Vagina (tissue), 2 donors: ENCODE measurements around the gene SPOCK2. TPM values are rescaled to one million over a fixed set of nuclear protein-coding genes. Genes with fewer than 3 reads are reported as not detected.
"Not testable (repeated sequence)": the region's sequence is repeated elsewhere in the genome, so short reads cannot be mapped to it uniquely, and the experiment has no call there.

Experiments
- DNase-seq, 2 donors: peaks; one replicate each; pipeline ENCODE4 v3.0.0-alpha.2; 2017; ENCODE audit errors: extremely low spot score in 2 of 2
- H3K27ac ChIP-seq: fragments of 200-600 bp; sonication (generic); one replicate; pipeline ENCODE4 v1.5.1; 2019
- H3K27me3 ChIP-seq: fragments of 200-600 bp; sonication (generic); one replicate; pipeline ENCODE4 v1.5.1; 2019
- H3K36me3 ChIP-seq, 2 donors: fragments of 200-600 bp; sonication (generic); one replicate each; pipeline ENCODE4 v1.5.1; 2017 to 2019
- H3K4me1 ChIP-seq: fragments of 200-600 bp; sonication (generic); one replicate; pipeline ENCODE4 v1.5.1; 2019
- H3K4me3 ChIP-seq, 2 donors: fragments of 200-600 bp; sonication (generic); 1 replicate in 1 of 2; 2 replicates in 1 of 2; pipeline ENCODE4 v1.5.1; 2016 to 2019
- H3K9me3 ChIP-seq: fragments of 200-600 bp; sonication (generic); one replicate; pipeline ENCODE4 v1.5.1; 2019
- POLR2A ChIP-seq, 2 donors: fragments of 450-650 bp; IDR thresholded peaks; one replicate each; pipeline ENCODE4 v1.6.1; 2017; ENCODE audit warnings: antibody characterized with exemption in 2 of 2, mild to moderate bottlenecking in 2 of 2, moderate library complexity in 2 of 2
- POLR2AphosphoS5 ChIP-seq, 2 donors: sonication (generic); formaldehyde crosslinking; IDR thresholded peaks; one replicate each; pipeline ENCODE4 v1.9.0; 2017; ENCODE audit warnings: antibody characterized with exemption in 2 of 2, mild to moderate bottlenecking in 2 of 2, low read depth in 1 of 2; ENCODE audit not compliant: insufficient read depth in 1 of 2
- intact Hi-C: fragments of 100-400 bp; cut with DNase I; formaldehyde crosslinking; loops from one replicate; pipeline ENCODE4 v1.15.1; 2023
- total RNA-seq: library from RNA; depleted of rRNA; stranded (reverse); fragments of >200 nt; gene quantifications from one replicate; pipeline ENCODE4 v1.2.3, GENCODE V29; 2016
- TF ChIP-seq, protein P1 (sequence below), 3 experiments: fragments of 450-650 bp in 2 of 3; fragments of 200-600 bp in 1 of 3; sonication (generic) in 1 of 3; IDR thresholded peaks; one replicate each; pipeline ENCODE4 v1.5.1; 2017 to 2019; ENCODE audit warnings: antibody characterized with exemption in 3 of 3, mild to moderate bottlenecking in 2 of 3, moderate library complexity in 2 of 3

Gene SPOCK2
- total RNA-seq, 1 donor from 2014 or later = 46.9 TPM

DNA sequence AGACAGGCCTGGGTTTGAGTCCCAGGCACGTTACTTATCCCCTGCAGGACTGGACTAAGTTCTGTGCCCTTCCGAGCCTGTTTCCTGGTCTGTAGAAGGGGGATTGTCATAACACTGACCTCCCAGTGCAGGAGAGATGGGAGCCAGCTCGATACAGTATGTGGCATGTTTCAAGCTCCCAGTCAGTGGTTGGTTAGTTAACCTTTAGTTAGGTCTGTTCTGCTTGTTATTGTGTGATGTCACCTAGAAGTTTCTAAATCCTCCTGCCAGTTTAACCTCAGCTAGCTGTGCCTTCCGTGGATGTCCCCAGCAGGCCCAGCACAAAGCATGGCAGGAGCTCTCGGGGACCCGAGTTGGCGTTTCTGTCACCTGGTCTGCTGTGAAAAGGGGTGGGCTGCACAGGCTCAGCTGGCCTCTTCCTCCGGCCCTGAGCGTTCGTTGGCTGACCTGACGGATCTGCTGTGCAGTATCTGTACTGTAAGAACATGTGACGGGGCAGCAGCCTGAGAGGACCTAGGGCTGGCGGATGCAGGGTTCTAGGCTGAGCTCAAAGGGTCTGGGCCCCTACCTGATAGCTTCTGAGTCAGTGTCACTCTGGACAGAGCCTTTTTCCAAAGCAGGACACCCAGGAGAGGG lies 53.0 kb downstream of the SPOCK2 start:
- H3K4me3 ChIP-seq = no peak overlapping the region
- no peaks in the 10 kb centered on the region for H3K4me1 ChIP-seq
- intact Hi-C loops = no loop called here
- TF ChIP-seq, protein P1, sequence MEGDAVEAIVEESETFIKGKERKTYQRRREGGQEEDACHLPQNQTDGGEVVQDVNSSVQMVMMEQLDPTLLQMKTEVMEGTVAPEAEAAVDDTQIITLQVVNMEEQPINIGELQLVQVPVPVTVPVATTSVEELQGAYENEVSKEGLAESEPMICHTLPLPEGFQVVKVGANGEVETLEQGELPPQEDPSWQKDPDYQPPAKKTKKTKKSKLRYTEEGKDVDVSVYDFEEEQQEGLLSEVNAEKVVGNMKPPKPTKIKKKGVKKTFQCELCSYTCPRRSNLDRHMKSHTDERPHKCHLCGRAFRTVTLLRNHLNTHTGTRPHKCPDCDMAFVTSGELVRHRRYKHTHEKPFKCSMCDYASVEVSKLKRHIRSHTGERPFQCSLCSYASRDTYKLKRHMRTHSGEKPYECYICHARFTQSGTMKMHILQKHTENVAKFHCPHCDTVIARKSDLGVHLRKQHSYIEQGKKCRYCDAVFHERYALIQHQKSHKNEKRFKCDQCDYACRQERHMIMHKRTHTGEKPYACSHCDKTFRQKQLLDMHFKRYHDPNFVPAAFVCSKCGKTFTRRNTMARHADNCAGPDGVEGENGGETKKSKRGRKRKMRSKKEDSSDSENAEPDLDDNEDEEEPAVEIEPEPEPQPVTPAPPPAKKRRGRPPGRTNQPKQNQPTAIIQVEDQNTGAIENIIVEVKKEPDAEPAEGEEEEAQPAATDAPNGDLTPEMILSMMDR (IDR thresholded peaks at IDR 0.05) = no peak
- TF ChIP-seq POLR2A (IDR thresholded peaks at IDR 0.05) (no peak), POLR2AphosphoS5 (IDR thresholded peaks at IDR 0.05; ENCODE audit: insufficient read depth in 1 of 2, low read depth in 1 of 2) (no peak)
- H3K27ac ChIP-seq = no peak overlapping the region
- no peaks in the 10 kb centered on the region for H3K36me3 ChIP-seq
- no peak for DNase-seq
- no peaks in the 10 kb centered on the region for H3K9me3 ChIP-seq
- H3K27me3 ChIP-seq = no peaks in the 10 kb centered on the region

DNA sequence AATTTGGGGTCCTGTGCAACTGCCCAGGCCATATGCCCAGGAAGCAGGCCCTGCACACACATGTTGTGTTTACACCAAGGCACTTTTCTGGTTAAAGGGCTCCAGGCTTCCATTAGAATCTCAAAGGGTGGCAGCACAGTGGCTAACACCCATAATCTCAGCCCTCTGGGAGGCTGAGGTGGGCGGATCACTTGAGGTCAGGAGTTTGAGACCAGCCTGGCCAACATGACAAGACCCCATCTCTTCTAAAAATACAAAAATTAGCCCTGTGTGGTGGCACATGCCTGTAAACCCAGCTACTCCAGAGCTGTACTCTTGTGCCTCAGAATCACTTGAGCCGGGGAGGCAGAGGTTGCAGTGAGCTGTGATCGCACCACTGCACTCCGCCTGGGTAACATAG lies 53.6 kb downstream of the SPOCK2 start:
- intact Hi-C loops = no loop called here
- H3K36me3 ChIP-seq = no peaks in the 10 kb centered on the region

DNA sequence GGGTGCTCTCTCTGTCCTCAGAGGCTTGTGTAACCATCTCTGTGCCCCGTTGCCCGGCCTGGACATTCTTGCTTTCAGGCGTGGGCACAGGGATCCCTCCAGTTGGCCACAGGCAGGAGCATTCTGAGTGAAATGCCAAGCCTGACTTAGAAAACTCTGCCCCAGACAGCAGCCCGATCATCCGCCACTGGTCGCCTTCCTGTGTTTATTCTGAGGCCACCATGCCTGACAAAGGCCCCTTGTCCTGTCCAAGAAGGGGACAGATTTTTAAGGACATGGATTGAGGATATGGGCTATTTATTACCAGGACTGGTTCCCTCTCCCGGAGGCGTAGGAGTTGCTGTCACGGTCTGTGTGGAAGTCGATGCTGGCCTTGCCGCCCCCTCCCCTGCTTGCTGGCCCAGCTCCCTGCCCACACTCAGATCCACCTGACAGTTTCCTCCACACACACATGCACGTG lies 54.3 kb downstream of the SPOCK2 start:
- intact Hi-C loops = no loop called here

More for the DNA sequence above, 53.6 kb downstream of the SPOCK2 start:
- Histone ChIP-seq H3K27ac (no peak overlapping the region), H3K4me1 (no peaks in the 10 kb centered on the region), H3K9me3 (no peaks in the 10 kb centered on the region), H3K4me3 (no peak overlapping the region), H3K27me3 (no peaks in the 10 kb centered on the region)
- DNase-seq = no peak
- TF ChIP-seq, protein P1 (IDR thresholded peaks at IDR 0.05) = no peak
- TF ChIP-seq POLR2A (IDR thresholded peaks at IDR 0.05) (no peak), POLR2AphosphoS5 (IDR thresholded peaks at IDR 0.05; ENCODE audit: insufficient read depth in 1 of 2, low read depth in 1 of 2) (no peak)

DNA sequence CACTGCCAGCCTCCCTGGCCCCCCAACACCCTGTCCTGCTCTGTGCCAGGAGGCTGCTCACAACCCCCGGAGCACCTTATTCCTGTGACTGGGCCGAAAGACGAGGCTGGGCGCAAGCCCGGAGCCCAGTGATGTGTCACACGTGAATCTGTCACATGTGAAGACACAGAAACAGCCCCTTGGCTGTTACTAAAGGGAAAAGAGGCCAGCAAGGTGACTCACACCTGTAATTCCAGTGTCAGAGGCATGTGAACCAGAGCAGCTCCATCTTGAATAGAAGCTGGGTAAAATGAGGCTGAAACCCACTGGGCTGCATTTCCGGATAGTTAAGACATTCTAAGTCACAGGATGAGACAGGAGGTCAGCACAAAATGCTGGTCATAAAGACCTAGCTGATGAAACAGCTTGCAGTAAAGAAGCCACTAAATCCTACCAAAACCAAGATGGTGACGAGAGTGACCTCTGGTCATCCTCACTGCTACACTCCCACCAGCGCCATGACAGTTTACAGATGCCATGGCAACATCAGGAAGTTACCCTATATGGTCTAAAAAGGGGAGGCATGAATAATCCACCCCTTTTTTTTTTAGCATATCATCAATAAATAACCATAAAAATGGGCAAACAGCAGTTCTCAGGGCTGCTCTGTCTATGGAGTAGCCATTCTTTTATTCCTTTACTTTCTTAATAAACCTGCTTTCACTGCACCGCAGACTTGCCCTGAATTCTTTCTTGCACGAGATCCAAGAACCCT lies 55.8 kb downstream of the SPOCK2 start:
- DNase-seq, H3K27ac ChIP-seq, H3K4me3 ChIP-seq, H3K27me3 ChIP-seq, H3K4me1 ChIP-seq, H3K36me3 ChIP-seq, H3K9me3 ChIP-seq, intact Hi-C loops: not testable (repeated sequence)

More for the DNA sequence above, 54.3 kb downstream of the SPOCK2 start:
- H3K4me3 ChIP-seq = no peak overlapping the region
- no peak overlapping the region for H3K27ac ChIP-seq
- DNase-seq = no peak
- H3K9me3 ChIP-seq = no peaks in the 10 kb centered on the region
- no peaks in the 10 kb centered on the region for H3K36me3 ChIP-seq
- H3K4me1 ChIP-seq = no peaks in the 10 kb centered on the region
- TF ChIP-seq POLR2A (IDR thresholded peaks at IDR 0.05) (no peak), POLR2AphosphoS5 (IDR thresholded peaks at IDR 0.05; ENCODE audit: insufficient read depth in 1 of 2, low read depth in 1 of 2) (no peak)
- TF ChIP-seq, protein P1 (IDR thresholded peaks at IDR 0.05) = no peak
- H3K27me3 ChIP-seq = no peaks in the 10 kb centered on the region

DNA sequence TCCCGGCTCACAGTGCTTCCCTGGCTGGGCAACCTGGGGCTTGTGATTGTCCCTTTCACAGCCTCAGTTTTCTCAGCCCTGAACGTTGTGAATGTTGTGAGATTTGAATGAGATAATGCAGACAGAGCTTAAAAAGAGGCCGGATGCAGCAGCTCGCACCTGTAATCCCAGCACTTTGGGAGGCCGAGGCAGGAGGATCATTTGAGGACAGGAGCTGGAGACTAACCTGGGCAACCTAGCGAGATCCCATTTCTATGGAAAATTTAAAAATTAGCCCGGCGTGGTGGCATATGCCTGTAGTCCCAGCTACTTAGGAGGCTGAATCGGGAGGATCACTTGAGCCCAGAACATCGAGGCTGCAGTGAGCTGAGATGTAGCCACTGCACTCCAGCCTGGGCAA lies 56.6 kb downstream of the SPOCK2 start:
- DNase-seq = no peak
- Histone ChIP-seq H3K36me3 (no peaks in the 10 kb centered on the region), H3K4me1 (peaks cover 14% of the 10 kb centered on the region), H3K4me3 (no peak overlapping the region), H3K9me3 (no peaks in the 10 kb centered on the region), H3K27me3 (no peaks in the 10 kb centered on the region), H3K27ac (no peak overlapping the region)
- intact Hi-C loops = no loop called here
- TF ChIP-seq POLR2A (IDR thresholded peaks at IDR 0.05) (no peak), POLR2AphosphoS5 (IDR thresholded peaks at IDR 0.05; ENCODE audit: insufficient read depth in 1 of 2, low read depth in 1 of 2) (no peak)
- TF ChIP-seq, protein P1 (IDR thresholded peaks at IDR 0.05) = no peak
